Measurements from ENCODE around the gene IFNL2. TPM values are rescaled to one million over a fixed set of nuclear protein-coding genes. Genes with fewer than 3 reads are reported as not detected.
"Not testable (repeated sequence)": the region's sequence is repeated elsewhere in the genome, so short reads cannot be mapped to it uniquely, and the experiment has no call there.

Gene IFNL2
- polyA plus RNA-seq (2013, experiment 1 of 2; ENCODE audit: insufficient read length) = not detected
- polyA plus RNA-seq (2013, experiment 2 of 2; ENCODE audit: insufficient read length) = not detected

- not testable (repeated sequence) for DNase-seq
These were observed at the start of gene IFNL2 for GRCh38 chr19:39268085-39268484. IFNL2 (plus strand) TSS chr19:39268396; CDS start chr19:39268569, 173 bp downstream.

GRCh38 chr19:39219108-39219507 lies 49.1 kb upstream of the IFNL2 start:
- DNase-seq = not testable (repeated sequence)

- no peak for DNase-seq
These were observed 44.4 kb upstream of the IFNL2 start for GRCh38 chr19:39223703-39224279.

- no peak for DNase-seq
These were observed 43.3 kb upstream of the IFNL2 start for GRCh38 chr19:39224910-39225309.

- DNase-seq = no peak
These were observed 38.0 kb upstream of the IFNL2 start for GRCh38 chr19:39230096-39230764.

- no peak for DNase-seq
These were observed 35.5 kb upstream of the IFNL2 start for GRCh38 chr19:39232708-39233107.

- DNase-seq = no peak
These were observed 31.7 kb upstream of the IFNL2 start for GRCh38 chr19:39236527-39236926.

- no peak for DNase-seq
These were observed 30.7 kb upstream of the IFNL2 start for GRCh38 chr19:39237200-39238184.

GRCh38 chr19:39238209-39238608 lies 30.0 kb upstream of the IFNL2 start:
- no peak for DNase-seq

- DNase-seq = no peak
These were observed 29.3 kb upstream of the IFNL2 start for GRCh38 chr19:39238944-39239343.

- no peak for DNase-seq
These were observed 27.8 kb upstream of the IFNL2 start for GRCh38 chr19:39240421-39240820.

- not testable (repeated sequence) for DNase-seq
These were observed 24.5 kb upstream of the IFNL2 start for GRCh38 chr19:39243741-39244140.

GRCh38 chr19:39244410-39245100 lies 23.6 kb upstream of the IFNL2 start, which contains the start of gene IFNL3:
IFNL3 (minus strand) TSS chr19:39245006; CDS start chr19:39244967, 39 bp downstream.
- DNase-seq = not testable (repeated sequence)

GRCh38 chr19:39245166-39245565 lies 23.0 kb upstream of the IFNL2 start:
- DNase-seq = not testable (repeated sequence)

GRCh38 chr19:39246951-39247669 lies 21.1 kb upstream of the IFNL2 start:
- peak; percentile 14 for DNase-seq

GRCh38 chr19:39247701-39248664 lies 20.2 kb upstream of the IFNL2 start:
- DNase-seq = peak; percentile 14

- no peak for DNase-seq
These were observed 19.4 kb upstream of the IFNL2 start, which contains the start of gene IFNL4 for GRCh38 chr19:39248806-39249205. IFNL4 (minus strand) TSS chr19:39248856.

GRCh38 chr19:39251081-39251480 lies 17.1 kb upstream of the IFNL2 start:
- no peak for DNase-seq

- no peak for DNase-seq
These were observed 16.4 kb upstream of the IFNL2 start for GRCh38 chr19:39251846-39252245.

- no peak for DNase-seq
These were observed 15.7 kb upstream of the IFNL2 start for GRCh38 chr19:39252458-39252857.
